ENCODE data around the gene SAMD15. TPM values are rescaled to one million over a fixed set of nuclear protein-coding genes. Genes with fewer than 3 reads are reported as not detected.

Gene SAMD15
- total RNA-seq, 1 donor: 4.0 TPM

GRCh38 chr14:77426396-77426795 lies 49.2 kb downstream of the SAMD15 start:
- Histone ChIP-seq H3K36me3 (ENCODE audit: insufficient read depth, low read length) (peaks cover 74% of the 10 kb centered on the region), H3K4me2 (ENCODE audit: insufficient read depth, low read length) (no peak overlapping the region)

GRCh38 chr14:77436042-77436441 lies 58.9 kb downstream of the SAMD15 start:
- Histone ChIP-seq H3K36me3 (ENCODE audit: insufficient read depth, low read length) (peaks cover 63% of the 10 kb centered on the region), H3K4me2 (ENCODE audit: insufficient read depth, low read length) (no peak overlapping the region), H3K4me1 (ENCODE audit: insufficient read depth, low read length) (no peaks in the 10 kb centered on the region), H3K4me3 (ENCODE audit: insufficient read depth, low read length) (no peak overlapping the region), H4K20me1 (ENCODE audit: insufficient read depth, low read length) (no peaks in the 10 kb centered on the region), H3K27me3 (ENCODE audit: insufficient read depth, low read length) (no peaks in the 10 kb centered on the region), H3K9me3 (ENCODE audit: low read depth, low read length) (no peaks in the 10 kb centered on the region), H3K79me2 (ENCODE audit: insufficient read depth, low read length) (no peaks in the 10 kb centered on the region), H2AFZ (ENCODE audit: low read length) (no peak overlapping the region), H3K27ac (ENCODE audit: low read depth, low read length) (no peak overlapping the region)
- no peak for DNase-seq (ENCODE audit: insufficient read length, low spot score, missing footprints)
- TF ChIP-seq, protein P1, sequence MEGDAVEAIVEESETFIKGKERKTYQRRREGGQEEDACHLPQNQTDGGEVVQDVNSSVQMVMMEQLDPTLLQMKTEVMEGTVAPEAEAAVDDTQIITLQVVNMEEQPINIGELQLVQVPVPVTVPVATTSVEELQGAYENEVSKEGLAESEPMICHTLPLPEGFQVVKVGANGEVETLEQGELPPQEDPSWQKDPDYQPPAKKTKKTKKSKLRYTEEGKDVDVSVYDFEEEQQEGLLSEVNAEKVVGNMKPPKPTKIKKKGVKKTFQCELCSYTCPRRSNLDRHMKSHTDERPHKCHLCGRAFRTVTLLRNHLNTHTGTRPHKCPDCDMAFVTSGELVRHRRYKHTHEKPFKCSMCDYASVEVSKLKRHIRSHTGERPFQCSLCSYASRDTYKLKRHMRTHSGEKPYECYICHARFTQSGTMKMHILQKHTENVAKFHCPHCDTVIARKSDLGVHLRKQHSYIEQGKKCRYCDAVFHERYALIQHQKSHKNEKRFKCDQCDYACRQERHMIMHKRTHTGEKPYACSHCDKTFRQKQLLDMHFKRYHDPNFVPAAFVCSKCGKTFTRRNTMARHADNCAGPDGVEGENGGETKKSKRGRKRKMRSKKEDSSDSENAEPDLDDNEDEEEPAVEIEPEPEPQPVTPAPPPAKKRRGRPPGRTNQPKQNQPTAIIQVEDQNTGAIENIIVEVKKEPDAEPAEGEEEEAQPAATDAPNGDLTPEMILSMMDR (IDR thresholded peaks at IDR 0.05; ENCODE audit: extremely low read depth, low read depth, low read length): no peak

More at GRCh38 chr14:77426396-77426795, 49.2 kb downstream of the SAMD15 start:
- H3K9me3 ChIP-seq (ENCODE audit: low read depth, low read length): no peaks in the 10 kb centered on the region
- TF ChIP-seq, protein P1 (IDR thresholded peaks at IDR 0.05; ENCODE audit: extremely low read depth, low read depth, low read length): no peak
- no peak overlapping the region for H3K27ac ChIP-seq (ENCODE audit: low read depth, low read length)
- H4K20me1 ChIP-seq (ENCODE audit: insufficient read depth, low read length): no peaks in the 10 kb centered on the region
- no peak overlapping the region for H2AFZ ChIP-seq (ENCODE audit: low read length)
- H3K27me3 ChIP-seq (ENCODE audit: insufficient read depth, low read length): no peaks in the 10 kb centered on the region
- no peaks in the 10 kb centered on the region for H3K79me2 ChIP-seq (ENCODE audit: insufficient read depth, low read length)
- no peak for DNase-seq (ENCODE audit: insufficient read length, low spot score, missing footprints)
- H3K4me3 ChIP-seq (ENCODE audit: insufficient read depth, low read length): no peak overlapping the region
- no peaks in the 10 kb centered on the region for H3K4me1 ChIP-seq (ENCODE audit: insufficient read depth, low read length)

GRCh38 chr14:77438596-77438995 lies 61.4 kb downstream of the SAMD15 start:
- peaks cover 68% of the 10 kb centered on the region for H3K36me3 ChIP-seq (ENCODE audit: insufficient read depth, low read length)
- H3K4me2 ChIP-seq (ENCODE audit: insufficient read depth, low read length): no peak overlapping the region
- TF ChIP-seq, protein P1 (IDR thresholded peaks at IDR 0.05; ENCODE audit: extremely low read depth, low read depth, low read length): no peak
- no peak overlapping the region for H3K4me3 ChIP-seq (ENCODE audit: insufficient read depth, low read length)
- no peak for DNase-seq (ENCODE audit: insufficient read length, low spot score, missing footprints)
- H3K4me1 ChIP-seq (ENCODE audit: insufficient read depth, low read length): no peaks in the 10 kb centered on the region
- H4K20me1 ChIP-seq (ENCODE audit: insufficient read depth, low read length): no peaks in the 10 kb centered on the region
- no peak overlapping the region for H2AFZ ChIP-seq (ENCODE audit: low read length)
- H3K79me2 ChIP-seq (ENCODE audit: insufficient read depth, low read length): no peaks in the 10 kb centered on the region
- no peak overlapping the region for H3K27ac ChIP-seq (ENCODE audit: low read depth, low read length)
- H3K27me3 ChIP-seq (ENCODE audit: insufficient read depth, low read length): no peaks in the 10 kb centered on the region
- H3K9me3 ChIP-seq (ENCODE audit: low read depth, low read length): no peaks in the 10 kb centered on the region

DNA sequence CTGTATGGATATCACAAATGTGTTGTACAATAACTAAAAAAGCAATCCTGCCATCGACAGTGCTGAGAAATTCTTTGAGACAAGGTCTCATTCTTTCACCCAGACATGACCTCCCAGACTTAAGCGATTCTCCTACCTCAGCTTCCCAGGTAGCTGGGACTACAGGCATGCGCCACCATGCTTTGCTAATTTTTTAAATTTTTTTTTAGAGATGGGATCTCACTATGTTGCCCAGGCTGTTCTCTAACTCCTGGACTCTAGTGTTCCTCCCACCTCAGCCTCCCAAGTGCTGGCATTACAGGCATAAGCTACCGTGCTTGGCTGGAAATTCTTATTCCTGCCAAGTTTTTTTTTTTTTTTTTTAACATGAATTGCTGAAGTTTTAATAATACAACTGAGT lies 62.7 kb downstream of the SAMD15 start:
- Histone ChIP-seq H3K4me1 (ENCODE audit: insufficient read depth, low read length) (no peaks in the 10 kb centered on the region), H3K27me3 (ENCODE audit: insufficient read depth, low read length) (no peaks in the 10 kb centered on the region), H3K36me3 (ENCODE audit: insufficient read depth, low read length) (peaks cover 59% of the 10 kb centered on the region), H3K4me2 (ENCODE audit: insufficient read depth, low read length) (no peak overlapping the region), H3K27ac (ENCODE audit: low read depth, low read length) (no peak overlapping the region), H3K79me2 (ENCODE audit: insufficient read depth, low read length) (no peaks in the 10 kb centered on the region), H4K20me1 (ENCODE audit: insufficient read depth, low read length) (no peaks in the 10 kb centered on the region), H3K4me3 (ENCODE audit: insufficient read depth, low read length) (no peak overlapping the region), H3K9me3 (ENCODE audit: low read depth, low read length) (no peaks in the 10 kb centered on the region), H2AFZ (ENCODE audit: low read length) (no peak overlapping the region)
- DNase-seq (ENCODE audit: insufficient read length, low spot score, missing footprints): no peak
- TF ChIP-seq, protein P1 (IDR thresholded peaks at IDR 0.05; ENCODE audit: extremely low read depth, low read depth, low read length): no peak

Other genes starting within 250 kb of the SAMD15 start
- not detected in 2 replicates for gene ZDHHC22, start 235.6 kb upstream of the SAMD15 start, total RNA-seq
- 0.72 TPM in 1 of 2 replicates, not detected in the other for gene TMEM63C, start 195.6 kb upstream of the SAMD15 start, total RNA-seq
- gene NGB, start 106.2 kb upstream of the SAMD15 start, total RNA-seq: not detected in 2 replicates
- gene POMT2, start 56.5 kb upstream of the SAMD15 start, total RNA-seq: 11.6 and 13.3 TPM in 2 replicates
- gene GSTZ1, start 56.3 kb upstream of the SAMD15 start, total RNA-seq: 34.8 and 38.0 TPM in 2 replicates
- gene TMED8, start 285 bp upstream of the SAMD15 start, total RNA-seq: 13.0 and 13.8 TPM in 2 replicates
- gene NOXRED1, start 46.1 kb downstream of the SAMD15 start, total RNA-seq: 0.29 and 0.36 TPM in 2 replicates
- gene VIPAS39, start 80.2 kb downstream of the SAMD15 start, total RNA-seq: 34.0 and 37.1 TPM in 2 replicates
- 60.4 and 67.0 TPM in 2 replicates for gene AHSA1, start 80.7 kb downstream of the SAMD15 start, total RNA-seq
- not detected in 2 replicates for gene ISM2, start 121.4 kb downstream of the SAMD15 start, total RNA-seq
- 59.0 and 60.4 TPM in 2 replicates for gene SPTLC2, start 239.3 kb downstream of the SAMD15 start, total RNA-seq